Mesothelial cell of epicardium (in vitro differentiated cells): ENCODE measurements around the gene PGAM2. TPM values are rescaled to one million over a fixed set of nuclear protein-coding genes. Genes with fewer than 3 reads are reported as not detected.
A peak's percentile ranks its signal among the peaks of the same experiment; 100 is the strongest.

Experiments used
- DNase-seq, 2 experiments: peaks; one replicate each; pipeline ENCODE4 v3.0.0; 2021; ENCODE audit warnings: low spot score in 2 of 2; ENCODE audit not compliant: unreplicated experiment in 2 of 2
- H3K27ac Mint-ChIP-seq: 2 replicates; pipeline ENCODE4 v1.8.0; 2021; ENCODE audit warnings: mixed read lengths
- H3K27me3 Mint-ChIP-seq: 2 replicates; pipeline ENCODE4 v1.8.0; 2021; ENCODE audit warnings: low read depth, mixed read lengths
- H3K36me3 Mint-ChIP-seq: 2 replicates; pipeline ENCODE4 v1.8.0; 2021; ENCODE audit warnings: mixed read lengths
- H3K4me1 Mint-ChIP-seq: 2 replicates; pipeline ENCODE4 v1.8.0; 2021; ENCODE audit warnings: mixed read lengths
- H3K4me3 Mint-ChIP-seq: 2 replicates; pipeline ENCODE4 v1.8.0; 2021; ENCODE audit warnings: mild to moderate bottlenecking, moderate library complexity, mixed read lengths
- H3K9me3 Mint-ChIP-seq: 2 replicates; pipeline ENCODE4 v1.8.0; 2021; ENCODE audit warnings: mixed read lengths
- total RNA-seq: library from RNA; stranded (reverse); gene quantifications from 3 replicates; pipeline ENCODE4 v1.2.1, GENCODE V29; 2021
- TF ChIP-seq, protein P1 (sequence below): fragments of 200-600 bp; sonication (generic); IDR thresholded peaks from one replicate; pipeline ENCODE4 v1.5.0; 2021; ENCODE audit warnings: antibody characterized with exemption; ENCODE audit not compliant: unreplicated experiment

Gene PGAM2
- total RNA-seq, 1 donor from 2014 or later: 1.2 TPM

- TF ChIP-seq, protein P1, sequence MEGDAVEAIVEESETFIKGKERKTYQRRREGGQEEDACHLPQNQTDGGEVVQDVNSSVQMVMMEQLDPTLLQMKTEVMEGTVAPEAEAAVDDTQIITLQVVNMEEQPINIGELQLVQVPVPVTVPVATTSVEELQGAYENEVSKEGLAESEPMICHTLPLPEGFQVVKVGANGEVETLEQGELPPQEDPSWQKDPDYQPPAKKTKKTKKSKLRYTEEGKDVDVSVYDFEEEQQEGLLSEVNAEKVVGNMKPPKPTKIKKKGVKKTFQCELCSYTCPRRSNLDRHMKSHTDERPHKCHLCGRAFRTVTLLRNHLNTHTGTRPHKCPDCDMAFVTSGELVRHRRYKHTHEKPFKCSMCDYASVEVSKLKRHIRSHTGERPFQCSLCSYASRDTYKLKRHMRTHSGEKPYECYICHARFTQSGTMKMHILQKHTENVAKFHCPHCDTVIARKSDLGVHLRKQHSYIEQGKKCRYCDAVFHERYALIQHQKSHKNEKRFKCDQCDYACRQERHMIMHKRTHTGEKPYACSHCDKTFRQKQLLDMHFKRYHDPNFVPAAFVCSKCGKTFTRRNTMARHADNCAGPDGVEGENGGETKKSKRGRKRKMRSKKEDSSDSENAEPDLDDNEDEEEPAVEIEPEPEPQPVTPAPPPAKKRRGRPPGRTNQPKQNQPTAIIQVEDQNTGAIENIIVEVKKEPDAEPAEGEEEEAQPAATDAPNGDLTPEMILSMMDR: no peak
- no peaks in the 10 kb centered on the region for H3K36me3 Mint-ChIP-seq
- no peak overlapping the region for H3K4me3 Mint-ChIP-seq
- no peak for DNase-seq
- H3K4me1 Mint-ChIP-seq: peaks cover 12% of the 10 kb centered on the region
- peak overlapping the region; percentile 85 for H3K27ac Mint-ChIP-seq
- H3K9me3 Mint-ChIP-seq: no peaks in the 10 kb centered on the region
- H3K27me3 Mint-ChIP-seq: peaks cover 13% of the 10 kb centered on the region
Measured at GRCh38 chr7:44100458-44101302, 35.3 kb upstream of the PGAM2 start.

GRCh38 chr7:44099669-44100068, 34.3 kb upstream of the PGAM2 start:
- Mint-ChIP-seq H3K36me3 (no peaks in the 10 kb centered on the region), H3K27me3 (peaks cover 13% of the 10 kb centered on the region), H3K9me3 (no peaks in the 10 kb centered on the region), H3K4me1 (peaks cover 10% of the 10 kb centered on the region), H3K4me3 (no peak overlapping the region), H3K27ac (no peak overlapping the region)
- DNase-seq: no peak
- TF ChIP-seq, protein P1: no peak

- no peak overlapping the region for H3K4me3 Mint-ChIP-seq
- peaks cover 11% of the 10 kb centered on the region for H3K4me1 Mint-ChIP-seq
- H3K27me3 Mint-ChIP-seq: peaks cover 11% of the 10 kb centered on the region
- H3K9me3 Mint-ChIP-seq: no peaks in the 10 kb centered on the region
- no peak for DNase-seq
- TF ChIP-seq, protein P1: no peak
- no peak overlapping the region for H3K27ac Mint-ChIP-seq
- no peaks in the 10 kb centered on the region for H3K36me3 Mint-ChIP-seq
Measured at GRCh38 chr7:44098092-44099068, 33.0 kb upstream of the PGAM2 start.

GRCh38 chr7:44097064-44097932, 31.9 kb upstream of the PGAM2 start:
- TF ChIP-seq, protein P1: no peak
- H3K36me3 Mint-ChIP-seq: no peaks in the 10 kb centered on the region
- H3K27ac Mint-ChIP-seq: no peak overlapping the region
- no peak for DNase-seq
- no peak overlapping the region for H3K4me3 Mint-ChIP-seq
- H3K4me1 Mint-ChIP-seq: peaks cover 9% of the 10 kb centered on the region
- peaks cover 2% of the 10 kb centered on the region for H3K27me3 Mint-ChIP-seq
- H3K9me3 Mint-ChIP-seq: no peaks in the 10 kb centered on the region

DNA sequence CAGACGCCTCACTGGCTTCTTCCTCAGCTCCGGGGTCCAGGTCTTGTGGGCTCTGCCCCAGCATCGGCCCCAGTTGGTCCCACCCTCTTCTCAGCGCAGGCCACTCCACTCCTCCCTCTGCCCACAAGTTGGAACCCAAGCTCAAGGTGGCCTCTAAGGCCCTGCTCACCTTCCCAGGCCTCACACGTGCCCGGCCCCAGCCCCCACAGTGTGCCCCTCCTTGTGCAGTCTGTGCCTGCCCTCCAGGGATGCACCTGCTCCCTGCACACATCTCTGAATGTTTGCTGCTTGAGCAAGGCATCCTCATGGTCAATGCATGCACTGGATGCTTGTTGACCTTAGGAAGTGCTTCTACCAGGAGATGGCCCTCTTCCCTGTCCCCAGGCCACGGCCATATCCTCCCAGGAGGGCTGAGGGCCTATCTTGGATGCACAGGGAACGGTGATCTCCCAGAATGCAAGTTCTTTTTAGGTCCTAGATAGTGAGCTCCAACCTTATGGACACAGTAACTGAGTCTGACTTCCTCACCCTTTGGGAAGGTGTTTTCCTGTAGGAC, 31.0 kb upstream of the PGAM2 start:
- DNase-seq: no peak
- no peaks in the 10 kb centered on the region for H3K9me3 Mint-ChIP-seq
- H3K4me3 Mint-ChIP-seq: no peak overlapping the region
- peaks cover 9% of the 10 kb centered on the region for H3K4me1 Mint-ChIP-seq
- H3K27ac Mint-ChIP-seq: no peak overlapping the region
- no peaks in the 10 kb centered on the region for H3K36me3 Mint-ChIP-seq
- TF ChIP-seq, protein P1: no peak
- no peaks in the 10 kb centered on the region for H3K27me3 Mint-ChIP-seq
